Measurements from ENCODE around the gene MAGIX.
A peak's percentile ranks its signal among the peaks of the same experiment; 100 is the strongest.
"Not testable (repeated sequence)": the region's sequence is repeated elsewhere in the genome, so short reads cannot be mapped to it uniquely, and the experiment has no call there.

Gene MAGIX

GRCh38 chrX:49162620-49163019, at the start of gene MAGIX:
MAGIX (plus strand) TSS chrX:49162758; CDS start chrX:49162890, 132 bp downstream.
- no peak for DNase-seq (ENCODE audit: low read depth in 2 of 2)

- DNase-seq (ENCODE audit: low read depth in 2 of 2) = no peak
Observed at GRCh38 chrX:49116076-49116475, 46.5 kb upstream of the MAGIX start.

GRCh38 chrX:49116716-49117115, 45.8 kb upstream of the MAGIX start:
- no peak for DNase-seq (ENCODE audit: low read depth in 2 of 2)

GRCh38 chrX:49117581-49117980, 45.0 kb upstream of the MAGIX start:
- no peak for DNase-seq (ENCODE audit: low read depth in 2 of 2)

GRCh38 chrX:49120091-49120490, 42.5 kb upstream of the MAGIX start:
- DNase-seq (ENCODE audit: low read depth in 2 of 2) = no peak

GRCh38 chrX:49122499-49122898, 40.1 kb upstream of the MAGIX start:
- no peak for DNase-seq (ENCODE audit: low read depth in 2 of 2)

GRCh38 chrX:49127742-49128258, 34.8 kb upstream of the MAGIX start:
- not testable (repeated sequence) for DNase-seq (ENCODE audit: low read depth in 2 of 2)

GRCh38 chrX:49129427-49129826, 33.1 kb upstream of the MAGIX start:
- DNase-seq (ENCODE audit: low read depth in 2 of 2) = no peak

GRCh38 chrX:49132275-49132674, 30.3 kb upstream of the MAGIX start:
- not testable (repeated sequence) for DNase-seq (ENCODE audit: low read depth in 2 of 2)

GRCh38 chrX:49133759-49134158, 28.8 kb upstream of the MAGIX start:
- no peak for DNase-seq (ENCODE audit: low read depth in 2 of 2)

- no peak for DNase-seq (ENCODE audit: low read depth in 2 of 2)
Observed at GRCh38 chrX:49137492-49137891, 25.1 kb upstream of the MAGIX start.

GRCh38 chrX:49139713-49140112, 22.8 kb upstream of the MAGIX start:
- no peak for DNase-seq (ENCODE audit: low read depth in 2 of 2)

GRCh38 chrX:49142264-49142663, 20.3 kb upstream of the MAGIX start:
- DNase-seq (ENCODE audit: low read depth in 2 of 2) = not testable (repeated sequence)

- not testable (repeated sequence) for DNase-seq (ENCODE audit: low read depth in 2 of 2)
Observed at GRCh38 chrX:49143154-49143553, 19.4 kb upstream of the MAGIX start.

- DNase-seq (ENCODE audit: low read depth in 2 of 2) = no peak
Observed at GRCh38 chrX:49147282-49147681, 15.3 kb upstream of the MAGIX start.

GRCh38 chrX:49147936-49148335, 14.6 kb upstream of the MAGIX start:
- no peak for DNase-seq (ENCODE audit: low read depth in 2 of 2)

GRCh38 chrX:49148390-49149100, 14.0 kb upstream of the MAGIX start:
- DNase-seq (ENCODE audit: low read depth in 2 of 2) = not testable (repeated sequence)

GRCh38 chrX:49149291-49149690, 13.3 kb upstream of the MAGIX start:
- not testable (repeated sequence) for DNase-seq (ENCODE audit: low read depth in 2 of 2)

GRCh38 chrX:49153467-49153866, 9.1 kb upstream of the MAGIX start:
- no peak for DNase-seq (ENCODE audit: low read depth in 2 of 2)

- no peak for DNase-seq (ENCODE audit: low read depth in 2 of 2)
Observed at GRCh38 chrX:49155243-49155899, 7.2 kb upstream of the MAGIX start.

- DNase-seq (ENCODE audit: low read depth in 2 of 2) = peak; percentile 76 to 77
Observed at GRCh38 chrX:49155900-49156837, 6.4 kb upstream of the MAGIX start.

GRCh38 chrX:49157194-49157593, 5.4 kb upstream of the MAGIX start:
- no peak for DNase-seq (ENCODE audit: low read depth in 2 of 2)

All from stimulated activated CD8-positive, alpha-beta memory T cell treated with anti-CD3 and anti-CD28 coated beads, Interleukin-2, amount 100 ng/mL, for 48 hours (primary cell).